Activated CD4-positive, CD25-positive, alpha-beta regulatory T cell treated with anti-CD3 and anti-CD28 coated beads, Interleukin-2, amount 50 U/mL, for 24 hours (primary cell): ENCODE data around the gene DOK6.

Experiments used
- ATAC-seq, 2 donors: fragments of 150-1000 bp; cut with Tn5 transposase; one replicate each; pipeline ENCODE4 v1.10.0; 2021; ENCODE audit warnings: mild to moderate bottlenecking in 1 of 2, moderate library complexity in 1 of 2

DOK6 gene

GRCh38 chr18:69697689-69698088 is 297.0 kb downstream of the DOK6 start:
- no peak for ATAC-seq

GRCh38 chr18:69701305-69701704 is 300.6 kb downstream of the DOK6 start:
- ATAC-seq = no peak

GRCh38 chr18:69703461-69703860 is 302.8 kb downstream of the DOK6 start:
- no peak for ATAC-seq

GRCh38 chr18:69705987-69706386 is 305.3 kb downstream of the DOK6 start:
- ATAC-seq = no peak

- ATAC-seq = no peak
These were observed 308.2 kb downstream of the DOK6 start for GRCh38 chr18:69708844-69709243.

GRCh38 chr18:69715191-69715795 is 314.6 kb downstream of the DOK6 start:
- ATAC-seq = no peak

GRCh38 chr18:69717586-69717985 is 316.9 kb downstream of the DOK6 start:
- no peak for ATAC-seq

GRCh38 chr18:69718912-69719547 is 318.3 kb downstream of the DOK6 start:
- no peak for ATAC-seq

GRCh38 chr18:69720422-69720821 is 319.7 kb downstream of the DOK6 start:
- ATAC-seq = no peak

GRCh38 chr18:69723434-69723833 is 322.7 kb downstream of the DOK6 start:
- peak in 1 of 2 donors; percentile 20 for ATAC-seq

GRCh38 chr18:69725009-69725408 is 324.3 kb downstream of the DOK6 start:
- no peak for ATAC-seq

- no peak for ATAC-seq
These were observed 325.3 kb downstream of the DOK6 start for GRCh38 chr18:69725855-69726508.

- no peak for ATAC-seq
These were observed 327.4 kb downstream of the DOK6 start for GRCh38 chr18:69727912-69728572.

- no peak for ATAC-seq
These were observed 330.0 kb downstream of the DOK6 start for GRCh38 chr18:69730664-69731063.

GRCh38 chr18:69734536-69734935 is 333.8 kb downstream of the DOK6 start:
- no peak for ATAC-seq

- no peak for ATAC-seq
These were observed 336.0 kb downstream of the DOK6 start for GRCh38 chr18:69736730-69737129.

GRCh38 chr18:69737851-69738250 is 337.2 kb downstream of the DOK6 start:
- ATAC-seq = no peak

- no peak for ATAC-seq
These were observed 346.7 kb downstream of the DOK6 start for GRCh38 chr18:69747388-69747787.

GRCh38 chr18:69752737-69753380 is 352.2 kb downstream of the DOK6 start:
- no peak for ATAC-seq

GRCh38 chr18:69754108-69754507 is 353.4 kb downstream of the DOK6 start:
- no peak for ATAC-seq

- ATAC-seq = no peak
These were observed 354.4 kb downstream of the DOK6 start for GRCh38 chr18:69755041-69755440.

GRCh38 chr18:69755856-69756496 is 355.3 kb downstream of the DOK6 start:
- no peak for ATAC-seq

GRCh38 chr18:69757733-69758132 is 357.0 kb downstream of the DOK6 start:
- no peak for ATAC-seq
